Right kidney (tissue), 9 donors: ENCODE measurements around the gene IGLL1.
"Not testable (repeated sequence)": the region's sequence is repeated elsewhere in the genome, so short reads cannot be mapped to it uniquely, and the experiment has no call there.

Experiments
- DNase-seq: peaks from one replicate; pipeline ENCODE4 v3.0.0-alpha.2; 2016
- long read RNA-seq, 8 donors: transcript quantifications; one replicate each; lab custom pipeline, GENCODE V29; 2026

The IGLL1 gene
- long read RNA-seq, donor 1: 0 reads
- long read RNA-seq, donor 2: 0 reads
- long read RNA-seq, donor 3: 0 reads
- long read RNA-seq, donor 4: 0 reads
- long read RNA-seq, donor 5: 0 reads
- long read RNA-seq, donor 6: 0 reads
- long read RNA-seq, donor 7: 0 reads
- long read RNA-seq, donor 8: 0 reads

DNA sequence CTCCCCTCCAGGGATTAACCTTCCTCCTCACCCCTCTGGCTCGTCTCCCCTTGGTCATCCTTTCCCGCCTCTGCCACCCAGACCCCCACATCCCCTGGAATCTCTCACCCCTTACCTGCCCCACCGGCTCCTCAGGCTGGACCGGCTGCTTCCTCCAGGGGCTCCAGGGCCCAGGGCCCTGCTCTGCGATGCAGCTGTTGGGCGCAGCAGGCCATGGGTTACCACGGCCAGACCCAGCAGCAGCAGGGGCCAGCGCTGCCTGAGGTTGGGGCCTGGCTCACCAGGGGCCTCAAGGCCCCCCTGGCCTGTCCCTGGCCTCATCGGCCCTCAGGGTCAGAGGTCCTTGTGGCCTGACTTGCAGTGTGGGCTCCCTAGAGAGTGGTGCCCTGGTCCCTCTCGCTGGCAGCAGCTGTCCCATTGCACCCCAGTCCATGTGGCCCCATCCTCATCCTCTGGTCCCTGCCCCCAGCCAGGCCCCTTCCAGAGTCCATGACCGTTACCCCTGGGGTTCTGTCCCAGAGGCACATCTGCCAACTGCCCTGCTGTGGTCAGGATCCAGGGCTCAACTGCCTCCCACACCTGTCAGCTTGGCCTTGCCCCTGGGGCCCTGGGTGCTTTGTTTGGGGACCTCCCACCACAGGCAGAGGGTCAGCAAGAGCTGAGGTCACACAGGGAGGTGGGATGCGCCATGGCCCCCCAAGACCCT lies at the start of gene IGLL1:
Gene IGLL1, minus strand, starts transcription at position 421 of the 706 bp plus-strand sequence. Its CDS starts 100 bp downstream, at position 321.
- DNase-seq: no peak

DNA sequence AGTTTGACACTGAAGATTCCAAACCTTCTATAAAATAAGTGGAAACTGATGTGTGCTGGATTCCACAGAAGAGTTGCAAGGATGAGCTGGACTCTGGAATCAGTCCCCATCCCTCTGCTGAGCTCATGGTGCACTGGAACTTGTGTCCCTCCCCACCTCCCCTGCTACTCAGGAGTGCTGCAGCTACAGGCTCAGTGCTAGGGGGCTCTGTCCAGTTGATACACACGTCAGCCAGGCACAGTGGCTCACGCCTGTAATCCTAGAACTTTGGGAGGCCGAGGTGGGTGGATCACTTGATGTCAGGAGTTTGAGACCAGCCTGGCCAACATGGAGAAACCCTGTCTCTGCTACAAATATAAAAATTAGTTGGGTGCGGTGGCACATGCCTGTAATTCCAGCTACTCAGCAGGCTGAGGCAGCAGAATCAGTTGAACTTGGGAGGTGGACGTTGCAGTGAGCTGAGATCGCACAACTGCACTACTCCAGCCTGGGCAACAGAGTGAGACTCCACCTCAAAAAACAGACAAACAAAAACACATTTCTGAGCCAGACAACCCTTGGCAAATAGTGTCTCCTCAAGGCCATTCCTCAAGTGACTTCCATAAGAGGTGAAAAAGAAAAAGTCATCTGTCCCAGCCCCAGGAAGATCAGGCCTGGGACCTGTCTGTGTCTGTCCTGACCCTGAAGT lies 48.1 kb upstream of the IGLL1 start:
- not testable (repeated sequence) for DNase-seq

- DNase-seq: not testable (repeated sequence)
These were observed 47.4 kb upstream of the IGLL1 start for GRCh38 chr22:23627401-23628055.

DNA sequence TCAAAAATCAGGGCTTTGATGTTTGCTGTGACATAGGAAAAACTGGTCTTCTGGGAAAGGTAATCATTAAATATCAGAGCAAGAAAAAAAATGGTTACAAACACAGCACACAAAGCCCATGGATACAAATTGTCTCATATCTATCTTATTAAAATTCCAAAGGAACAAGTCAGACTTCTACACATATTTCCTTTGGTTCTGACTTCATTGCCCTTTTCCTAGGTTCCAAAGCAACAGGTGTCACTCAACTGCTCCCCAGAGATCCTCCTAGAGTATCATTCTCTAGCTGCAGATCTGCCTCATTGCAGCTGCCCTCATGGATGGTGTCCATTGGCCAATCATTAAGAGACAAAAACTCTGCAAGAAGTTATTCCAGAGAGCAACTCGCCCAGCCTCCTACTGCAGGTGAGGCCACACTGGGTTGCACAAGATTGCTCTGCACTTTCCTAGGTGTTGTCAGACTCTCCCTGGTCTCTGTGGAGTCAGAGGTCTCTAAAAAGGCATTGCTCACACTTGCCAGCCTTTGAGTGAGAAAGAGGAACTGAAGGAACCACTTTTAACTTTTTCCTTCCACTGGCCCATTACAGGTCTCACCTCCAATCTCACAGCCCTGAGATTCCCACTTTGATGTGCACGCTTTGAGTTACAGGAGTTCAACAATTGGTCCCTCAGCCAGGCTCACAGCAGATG lies 46.3 kb upstream of the IGLL1 start:
- no peak for DNase-seq

DNA sequence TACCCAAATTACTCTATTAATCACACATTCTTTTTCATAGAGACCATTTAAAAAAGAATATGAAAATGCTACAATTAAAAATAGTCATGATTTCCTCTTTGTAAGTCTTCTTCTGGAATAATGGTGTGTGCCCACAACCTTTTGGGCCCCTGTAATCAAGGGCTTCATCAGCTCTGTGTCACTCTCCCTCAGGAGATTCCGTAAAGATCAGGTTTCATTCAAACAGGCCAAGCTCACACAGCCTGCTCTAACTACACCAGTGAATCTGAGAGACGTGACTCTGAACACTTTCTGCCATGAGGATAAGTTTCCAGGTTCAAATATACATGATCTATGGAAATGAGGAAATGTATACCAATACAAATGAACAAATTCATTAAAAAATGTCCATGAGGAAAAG lies 42.5 kb upstream of the IGLL1 start:
- DNase-seq: no peak

DNA sequence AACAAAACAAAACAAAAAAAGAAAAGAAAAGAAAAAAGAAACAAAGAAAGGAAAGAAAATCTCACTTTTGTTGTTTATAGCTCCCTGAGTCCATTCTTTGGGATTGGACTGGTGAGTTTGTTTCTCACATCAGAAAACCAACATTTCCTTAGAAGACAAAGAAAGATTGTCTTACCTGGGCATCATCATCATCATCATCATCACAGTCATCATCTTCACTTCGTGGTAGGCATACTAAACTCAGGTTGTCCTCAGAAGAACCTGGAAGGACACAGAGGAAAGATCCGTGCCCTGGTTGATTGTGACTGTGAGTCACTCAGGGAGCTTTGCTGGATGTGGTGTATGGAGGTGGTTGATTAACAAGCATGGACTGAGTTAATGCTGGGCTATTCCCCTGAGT lies 41.8 kb upstream of the IGLL1 start:
- not testable (repeated sequence) for DNase-seq

GRCh38 chr22:23621082-23621780 lies 41.1 kb upstream of the IGLL1 start:
- no peak for DNase-seq

GRCh38 chr22:23613193-23613972 lies 33.3 kb upstream of the IGLL1 start:
- no peak for DNase-seq

DNA sequence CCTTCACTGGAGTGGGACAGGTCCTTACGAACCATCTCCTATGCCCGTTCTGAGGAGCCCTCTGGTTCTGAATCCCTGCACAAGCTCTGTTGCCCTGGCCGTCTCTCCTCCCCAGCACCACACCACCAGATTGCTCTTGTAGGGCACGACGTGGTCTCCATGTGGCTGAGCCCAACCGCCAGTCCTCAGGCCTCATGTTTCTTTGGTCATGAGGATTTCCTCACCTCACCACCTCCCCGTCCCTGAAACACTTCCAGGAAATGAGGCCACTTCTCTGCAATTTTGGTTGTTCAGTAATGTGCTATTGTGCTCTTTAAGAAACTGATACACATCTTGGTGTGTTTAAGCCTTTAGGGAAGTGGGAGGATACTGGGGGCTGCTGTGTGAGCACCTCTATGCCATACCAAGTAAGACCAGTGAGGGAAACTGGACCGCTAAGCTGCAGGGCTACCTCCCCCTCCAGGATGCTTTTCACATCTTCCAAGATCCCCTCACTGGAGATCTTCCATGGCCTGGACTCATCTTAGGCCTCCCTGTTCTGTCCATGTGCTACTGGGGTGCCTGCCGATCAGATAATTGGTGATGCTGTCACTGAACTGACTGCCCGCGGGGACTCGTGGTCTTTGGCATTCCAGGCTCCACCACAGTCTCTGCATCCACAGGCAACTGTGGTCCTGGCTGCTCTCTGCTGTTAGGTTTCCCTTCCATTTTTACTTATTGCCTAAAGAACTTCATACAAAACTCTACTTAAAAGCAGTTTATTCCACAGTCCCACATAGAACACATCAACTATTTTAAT lies 30.1 kb upstream of the IGLL1 start:
- DNase-seq: no peak

DNA sequence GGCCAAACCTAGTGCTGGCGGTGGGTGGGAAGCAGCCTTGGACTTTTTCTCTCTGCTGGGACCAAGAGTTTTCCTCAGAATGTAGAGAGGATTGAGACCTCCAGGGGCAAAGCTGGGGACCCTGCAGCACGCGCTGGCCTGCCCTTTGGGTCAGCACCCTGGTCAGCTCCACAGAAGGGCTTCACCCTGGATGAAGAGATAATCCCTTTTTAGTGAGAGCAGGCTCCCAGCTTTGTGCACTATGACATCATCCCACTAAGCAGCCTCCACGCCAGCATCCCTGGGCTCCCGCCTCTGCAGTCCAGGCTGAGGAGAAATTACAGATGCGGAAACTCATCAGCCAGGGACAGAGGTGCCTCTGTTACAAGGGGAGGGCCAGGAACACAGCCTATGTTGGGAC lies 28.5 kb upstream of the IGLL1 start:
- DNase-seq: no peak

- no peak for DNase-seq
These were observed 26.4 kb upstream of the IGLL1 start for GRCh38 chr22:23606204-23607131.

GRCh38 chr22:23604939-23605712 lies 25.0 kb upstream of the IGLL1 start:
- DNase-seq: no peak

DNA sequence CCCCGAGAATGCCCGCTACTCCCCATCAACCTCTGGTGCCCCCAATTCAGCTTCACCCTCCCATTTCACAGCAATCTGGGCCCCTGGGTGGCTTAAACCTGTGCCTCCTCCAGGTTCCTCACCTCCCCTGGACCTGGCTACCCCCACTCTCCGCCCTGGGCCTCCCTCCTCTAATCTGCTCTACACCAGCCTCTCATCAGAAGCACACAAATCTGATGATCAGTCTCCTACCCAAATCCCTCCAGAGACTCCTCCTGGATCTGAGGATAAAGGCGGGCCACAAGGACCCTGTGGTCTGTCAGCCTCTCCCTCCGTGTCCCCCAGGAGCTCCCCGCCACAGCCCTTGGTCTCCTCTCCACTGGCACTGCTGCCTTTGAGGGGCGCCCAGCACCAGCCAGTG lies 23.2 kb upstream of the IGLL1 start:
- no peak for DNase-seq

GRCh38 chr22:23598805-23599518 lies 18.9 kb upstream of the IGLL1 start:
- DNase-seq: no peak

DNA sequence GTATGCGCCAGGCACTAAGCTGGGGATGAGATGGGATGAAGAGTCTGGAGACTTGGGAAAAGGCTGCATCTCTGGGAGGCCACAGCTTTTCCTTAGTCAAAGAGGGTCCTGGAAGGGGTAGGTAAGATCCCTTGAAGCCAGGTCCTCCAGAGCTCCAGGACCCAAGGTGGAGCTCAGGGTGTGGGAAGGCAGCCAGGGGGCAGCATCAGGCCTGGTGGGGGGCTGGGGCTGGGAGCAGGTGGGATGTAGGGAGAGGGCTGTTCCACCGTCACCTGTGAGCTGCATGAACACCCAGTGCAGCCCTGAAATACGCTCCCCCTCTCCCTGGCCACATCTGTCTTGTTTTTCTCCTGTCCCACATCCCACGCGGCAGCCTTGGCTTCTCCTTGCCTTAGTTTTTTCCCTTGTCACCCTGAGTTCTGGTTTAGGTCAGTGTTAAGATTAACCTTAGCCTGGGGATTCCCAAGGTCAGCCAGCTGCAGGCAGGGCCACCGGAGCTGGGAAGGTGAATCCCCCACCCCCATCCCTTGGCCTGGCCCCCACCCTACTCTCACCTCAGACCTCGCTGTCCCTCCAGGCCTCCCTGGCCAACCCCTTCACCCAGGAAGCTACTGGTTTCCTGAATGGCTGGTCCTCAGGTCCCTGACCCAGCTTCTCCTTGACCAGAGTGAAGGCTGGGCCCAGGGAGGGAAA lies 17.6 kb upstream of the IGLL1 start:
- DNase-seq: not testable (repeated sequence)

GRCh38 chr22:23595904-23596303 lies 15.8 kb upstream of the IGLL1 start:
- not testable (repeated sequence) for DNase-seq

- DNase-seq: no peak
These were observed 11.8 kb upstream of the IGLL1 start for GRCh38 chr22:23591846-23592245.
